HepG2 (cell line): ENCODE measurements around the gene TMTC4. TPM values are rescaled to one million over a fixed set of nuclear protein-coding genes. Genes with fewer than 3 reads are reported as not detected.
A peak's percentile ranks its signal among the peaks of the same experiment; 100 is the strongest.

Experiments used
- ATAC-seq: fragments of 200-7000 bp; cut with Tn5 transposase; 3 replicates; pipeline ENCODE4 v1.9.1; 2020; ENCODE audit warnings: mild to moderate bottlenecking, moderate library complexity
- BruUV-seq: library from RNA; stranded (reverse); fragments of 400-500 nt; replicated peaks from 2 replicates; lab custom pipeline; 2021; lab: Mats Ljungman, UMichigan
- CTCF ChIA-PET: fragments of 300-600 bp; formaldehyde crosslinking; extraction: SDS; loops from one replicate; lab custom pipeline; 2021; ENCODE audit warnings: low total read pairs, inconsistent platforms, low intra/inter-chr PET ratio; lab: Yijun Ruan, JAX
- POLR2A ChIA-PET: fragments of 350-600 bp; sonication (Branson Sonifier 250); formaldehyde crosslinking; loops from one replicate; lab custom pipeline; 2020; ENCODE audit warnings: antibody characterized with exemption, inconsistent platforms; lab: Yijun Ruan, JAX
- DNase-seq: peaks from one replicate; pipeline ENCODE4 v3.0.0-alpha.2; 2015; ENCODE audit warnings: low spot score
- FAIRE-seq: peaks from 3 replicates; lab custom pipeline; 2011; peaks lifted over from hg19 to GRCh38; lab: Jason Lieb, UNC
- H2AFZ ChIP-seq: one replicate; pipeline ENCODE4 v1.6.1; 2011; ENCODE audit warnings: low read length, inconsistent platforms
- H3K27ac ChIP-seq: fragments of 300-600 bp; 3 replicates; pipeline ENCODE4 v1.8.0; 2011; ENCODE audit warnings: mixed run types, mild to moderate bottlenecking, mixed read lengths, low read length, inconsistent platforms; ENCODE audit not compliant: insufficient read depth; ENCODE audit errors: extremely low read length
- H3K27me3 ChIP-seq, 2 experiments: fragments of 200-600 bp in 1 of 2; 2 replicates in 1 of 2; 3 replicates in 1 of 2; pipeline versions ENCODE4 v1.6.0 to v1.8.0; 2011; ENCODE audit warnings: low read length in 2 of 2, mild to moderate bottlenecking in 2 of 2, moderate library complexity in 2 of 2, inconsistent platforms in 1 of 2; ENCODE audit not compliant: insufficient read depth in 2 of 2, control insufficient read depth in 1 of 2
- H3K36me3 ChIP-seq, 2 experiments: fragments of 200-600 bp in 1 of 2; replicated peaks in 1 of 2; 2 replicates in 1 of 2; 3 replicates in 1 of 2; pipeline versions ENCODE4 v1.5.1 to v1.8.0; 2011; ENCODE audit warnings: low read length in 2 of 2, inconsistent platforms in 1 of 2; ENCODE audit not compliant: insufficient read depth in 2 of 2, control insufficient read depth in 1 of 2
- H3K4me1 ChIP-seq: 2 replicates; pipeline ENCODE4 v1.5.1; 2012; ENCODE audit warnings: low read length, inconsistent platforms; ENCODE audit not compliant: insufficient read depth
- H3K4me2 ChIP-seq: 2 replicates; pipeline ENCODE4 v1.6.0; 2011; ENCODE audit warnings: low read depth, low read length, inconsistent platforms
- H3K4me3 ChIP-seq, 3 experiments: fragments of 200-600 bp in 1 of 3; sonication (generic), shearing (Covaris generic) in 1 of 3; replicated peaks in 1 of 3; 2 replicates each; pipeline ENCODE4 v1.5.1; 2011 to 2016; ENCODE audit warnings: low read length in 3 of 3, inconsistent platforms in 2 of 3, low read depth in 2 of 3, mild to moderate bottlenecking in 2 of 3, control low read depth in 1 of 3, mixed read lengths in 1 of 3; ENCODE audit not compliant: insufficient read depth in 1 of 3
- H3K79me2 ChIP-seq: one replicate; pipeline ENCODE4 v1.6.1; 2011; ENCODE audit warnings: low read length, inconsistent platforms; ENCODE audit not compliant: insufficient read depth
- H3K9ac ChIP-seq: 2 replicates; pipeline ENCODE4 v1.6.0; 2011; ENCODE audit warnings: mild to moderate bottlenecking, low read depth, low read length, inconsistent platforms; ENCODE audit not compliant: insufficient read depth
- H3K9me3 ChIP-seq: 2 replicates; pipeline ENCODE4 v1.5.1; 2012; ENCODE audit warnings: mild to moderate bottlenecking, low read length
- H4K20me1 ChIP-seq: 2 replicates; pipeline ENCODE4 v1.6.0; 2011; ENCODE audit warnings: inconsistent platforms, mild to moderate bottlenecking, low read length, moderate library complexity; ENCODE audit not compliant: insufficient read depth
- CTCF ChIP-seq: sonication (generic); formaldehyde crosslinking; IDR thresholded peaks from 2 replicates; pipeline ENCODE4 v1.5.0; 2020; ENCODE audit warnings: mild to moderate bottlenecking, missing genetic modification reagents, moderate library complexity
- ISL2 ChIP-seq: sonication (generic); formaldehyde crosslinking; IDR thresholded peaks from 2 replicates; pipeline ENCODE4 v1.5.0; 2020; ENCODE audit warnings: missing genetic modification reagents
- JDP2 ChIP-seq: sonication (generic); formaldehyde crosslinking; IDR thresholded peaks from 2 replicates; pipeline ENCODE4 v1.8.1; 2022; ENCODE audit warnings: missing genetic modification reagents, borderline replicate concordance
- POGZ ChIP-seq: sonication (generic); formaldehyde crosslinking; IDR thresholded peaks from 2 replicates; pipeline ENCODE4 v1.4.0; 2020; ENCODE audit warnings: mild to moderate bottlenecking, missing genetic modification reagents
- RFX1 ChIP-seq: fragments of 450-650 bp; IDR thresholded peaks from 2 replicates; pipeline ENCODE4 v1.6.1; 2017
- RFXANK ChIP-seq: IDR thresholded peaks from 2 replicates; pipeline ENCODE4 v1.6.1; 2016
- SP4 ChIP-seq: sonication (generic); formaldehyde crosslinking; IDR thresholded peaks from 2 replicates; pipeline ENCODE4 v1.8.1; 2023; ENCODE audit warnings: mild to moderate bottlenecking, missing genetic modification reagents
- TSC22D2 ChIP-seq: sonication (generic); formaldehyde crosslinking; IDR thresholded peaks from 2 replicates; pipeline ENCODE4 v1.5.1; 2020; ENCODE audit warnings: missing genetic modification reagents, mild to moderate bottlenecking, borderline replicate concordance
- ZBTB46 ChIP-seq: sonication (generic); formaldehyde crosslinking; IDR thresholded peaks from 2 replicates; pipeline ENCODE4 v1.4.0; 2020; ENCODE audit warnings: mild to moderate bottlenecking, missing genetic modification reagents, borderline replicate concordance
- ZC3H13 ChIP-seq: sonication (generic); formaldehyde crosslinking; IDR thresholded peaks from 2 replicates; pipeline ENCODE4 v1.8.1; 2023; ENCODE audit warnings: mild to moderate bottlenecking, missing genetic modification reagents, moderate library complexity
- ZFP1 ChIP-seq: IDR thresholded peaks from 2 replicates; pipeline ENCODE4 v1.6.1; 2016
- ZNF280B ChIP-seq: sonication (generic); formaldehyde crosslinking; IDR thresholded peaks from 2 replicates; pipeline ENCODE4 v1.5.0; 2020; ENCODE audit warnings: missing genetic modification reagents, mild to moderate bottlenecking, borderline replicate concordance
- ZNF552 ChIP-seq: sonication (generic); formaldehyde crosslinking; IDR thresholded peaks from 2 replicates; pipeline ENCODE4 v1.9.0; 2022; ENCODE audit warnings: missing genetic modification reagents, mild to moderate bottlenecking, borderline replicate concordance
- ZNF597 ChIP-seq: sonication (generic); formaldehyde crosslinking; IDR thresholded peaks from 2 replicates; pipeline ENCODE4 v1.5.0; 2020; ENCODE audit warnings: missing genetic modification reagents
- ZNF607 ChIP-seq: sonication (generic); formaldehyde crosslinking; IDR thresholded peaks from 2 replicates; pipeline ENCODE4 v1.5.1; 2020; ENCODE audit warnings: missing genetic modification reagents, mild to moderate bottlenecking, borderline replicate concordance
- ZNF672 ChIP-seq: sonication (generic); formaldehyde crosslinking; IDR thresholded peaks from 2 replicates; pipeline ENCODE4 v1.8.1; 2022; ENCODE audit warnings: missing genetic modification reagents
- ZNF749 ChIP-seq: sonication (generic); formaldehyde crosslinking; IDR thresholded peaks from 2 replicates; pipeline ENCODE4 v1.8.0; 2022; ENCODE audit warnings: mild to moderate bottlenecking, missing genetic modification reagents, moderate library complexity, borderline replicate concordance
- ZSCAN20 ChIP-seq: sonication (generic); formaldehyde crosslinking; IDR thresholded peaks from 2 replicates; pipeline ENCODE4 v1.4.0; 2020; ENCODE audit warnings: missing genetic modification reagents, mild to moderate bottlenecking, borderline replicate concordance
- WGBS: methylation state at CpG from one replicate; pipeline ENCODE4 v1.1.6; 2017; ENCODE audit warnings: low lambda C conversion rate; 5-methylcytosine and 5-hydroxymethylcytosine counted together
- in situ Hi-C: cut with HindIII; loops from 2 replicates; pipeline ENCODE4 v1.10.0; 2017; ENCODE audit warnings: low pct_unique_long_range_greater_than_20kb; ENCODE audit not compliant: extremely low pct_ligation_motif_present
- intact Hi-C: fragments of 100-400 bp; cut with micrococcal nuclease; formaldehyde crosslinking; loops from one replicate; pipeline ENCODE4 v1.10.0; 2022; ENCODE audit not compliant: unreplicated experiment
- polyA plus RNA-seq, 8 experiments: library from polyadenylated mRNA; depleted of rRNA in 3 of 8; stranded (reverse) in 7 of 8; unstranded in 1 of 8; fragments of >200 nt; fragmentation: Illumina TruSeq in 4 of 8; extraction: Trizol in 4 of 8; gene quantifications; 2 replicates each; pipeline versions ENCODE4 v1.2.1 to v1.2.3, GENCODE V29; 2011 to 2016; ENCODE audit warnings: low read depth in 4 of 8, missing spikeins in 1 of 8, mixed read lengths in 1 of 8; ENCODE audit not compliant: insufficient read depth in 1 of 8
- total RNA-seq, 5 experiments: library from RNA; depleted of rRNA; stranded (reverse); fragments of >200 nt; fragmentation: Illumina TruSeq; extraction: Trizol; gene quantifications; 2 replicates each; pipeline ENCODE4 v1.2.3, GENCODE V29; 2016; ENCODE audit warnings: low read depth in 1 of 5

The TMTC4 gene
- total and polyA plus RNA-seq, 2 of the 13 experiments (the other 11 are each of a cell fraction or from before 2014, with no cell fraction given): 16.0 to 22.6 TPM

- Histone ChIP-seq H3K9me3 (no peaks in the 10 kb centered on the region), H3K4me2 (peak within 1 kb of the TSS; percentile 75), H3K4me1 (peaks cover 23% of the 10 kb centered on the region), H3K27me3 (no peaks in the 10 kb centered on the region), H3K79me2 (no peaks in the 10 kb centered on the region), H3K27ac (no peak within 1 kb of the TSS), H4K20me1 (no peaks in the 10 kb centered on the region), H3K4me3 (peak within 1 kb of the TSS; percentile 43 to 76 (median 68)), H3K36me3 (no peaks in the 10 kb centered on the region), H2AFZ (no peak within 1 kb of the TSS), H3K9ac (peak within 1 kb of the TSS; percentile 68)
- peak; percentile 94 for ATAC-seq
- FAIRE-seq: no peak
- intact Hi-C loops: loop anchor here (1.0 kb wide), 1 partner anchor 13 kb away; no protein-coding TSS in a partner anchor
- DNase-seq: peak; percentile 37
- WGBS: 11% methylated on average over 13 of the region's 82 CpGs
- in situ Hi-C loops: loop anchor here (25.0 kb wide), 1 partner anchor 524 kb away; no protein-coding TSS in a partner anchor
- ChIA-PET CTCF (interaction anchor here (1.1 to 1.5 kb wide), 2 partner anchors 15 to 74 kb away, joined by 5 to 7 read pairs; no protein-coding TSS in a partner anchor), POLR2A (no interaction called here)
- BruUV-seq: no TSS peak
- TF ChIP-seq ZNF607 (CRISPR knock-in tag) (peak; percentile 61; the same call in 1 of the 2 replicates), ZSCAN20 (CRISPR knock-in tag) (no peak), ISL2 (CRISPR knock-in tag) (no peak), ZNF552 (CRISPR knock-in tag) (no peak), ZFP1 (CRISPR knock-in tag) (no peak), RFXANK (CRISPR knock-in tag) (no peak), ZC3H13 (CRISPR knock-in tag) (no peak), ZNF280B (CRISPR knock-in tag) (peak; percentile 79; the same call in 1 of the 2 replicates), ZNF597 (no peak), SP4 (peak; percentile 50; the same call in 1 of the 2 replicates), RFX1 (no peak), ZBTB46 (CRISPR knock-in tag) (no peak), POGZ (peak; percentile 66; the same call in 1 of the 2 replicates), JDP2 (CRISPR knock-in tag) (no peak), ZNF672 (CRISPR knock-in tag) (no peak), ZNF749 (no peak; the same call in 1 of the 2 replicates), CTCF (CRISPR knock-in tag) (peak; percentile 80), TSC22D2 (peak; percentile 95; the same call in 1 of the 2 replicates)
These were observed 86.0 kb downstream of the TMTC4 start, which contains the start of gene GGACT for GRCh38 chr13:100588331-100589177. GGACT (minus strand) TSS chr13:100588789; CDS start chr13:100532591, 56,198 bp downstream.
